Muscle of leg (tissue), 11 donors: ENCODE results near the gene SIGLEC12. TPM values are rescaled to one million over a fixed set of nuclear protein-coding genes. Genes with fewer than 3 reads are reported as not detected.

Source experiments
- DNase-seq: peaks from one replicate; pipeline ENCODE4 v3.0.0; 2013
- H3K27ac ChIP-seq: one replicate; pipeline ENCODE4 v1.5.1; 2013; ENCODE audit warnings: mild to moderate bottlenecking, low read length, control low read depth
- H3K27me3 ChIP-seq: one replicate; pipeline ENCODE4 v1.6.1; 2013; ENCODE audit warnings: low read length; ENCODE audit not compliant: control insufficient read depth, insufficient read depth
- H3K36me3 ChIP-seq: one replicate; pipeline ENCODE4 v1.6.1; 2013; ENCODE audit warnings: low read length; ENCODE audit not compliant: control insufficient read depth, insufficient read depth
- H3K4me1 ChIP-seq: one replicate; pipeline ENCODE4 v1.6.1; 2013; ENCODE audit warnings: low read length; ENCODE audit not compliant: control insufficient read depth, insufficient read depth
- H3K4me3 ChIP-seq: one replicate; pipeline ENCODE4 v1.5.1; 2013; ENCODE audit warnings: low read length, control low read depth
- H3K9me3 ChIP-seq: replicated peaks from 2 replicates; pipeline ENCODE4 v1.6.1; 2013; ENCODE audit warnings: low read depth, low read length; ENCODE audit not compliant: control insufficient read depth
- WGBS: methylation state at CpG from one replicate; pipeline ENCODE4 v1.1.5; 2013; ENCODE audit warnings: missing lambda C conversion rate; ENCODE audit not compliant: insufficient coverage; 5-methylcytosine and 5-hydroxymethylcytosine counted together
- polyA plus RNA-seq, 8 donors: library from polyadenylated mRNA; unstranded; fragments of 120-200 nt; gene quantifications; one replicate each; pipeline versions ENCODE4 v1.2.1 to v1.2.3, GENCODE V29; 2013; ENCODE audit warnings: inconsistent platforms in 1 of 8, low replicate concordance in 1 of 8; ENCODE audit not compliant: insufficient read length in 8 of 8, insufficient read depth in 1 of 8
- total RNA-seq: library from RNA; stranded (reverse); fragments of 120-200 nt; gene quantifications from one replicate; pipeline ENCODE4 v1.2.4, GENCODE V29; 2013

Gene SIGLEC12
- total and polyA plus RNA-seq, 9 donors: 0.11 to 0.48 (median 0.20) TPM; not detected in 4

GRCh38 chr19:51441410-51442390 lies 59.9 kb downstream of the SIGLEC12 start:
- Histone ChIP-seq H3K36me3 (no peaks in the 10 kb centered on the region), H3K9me3 (no peaks in the 10 kb centered on the region), H3K27me3 (peaks cover 4% of the 10 kb centered on the region), H3K4me3 (no peak overlapping the region), H3K27ac (no peak overlapping the region), H3K4me1 (no peaks in the 10 kb centered on the region)
- WGBS: 42% methylated on average over 11 of the region's 31 CpGs
- DNase-seq: peak; percentile 12

Other genes with a start within 250 kb of the SIGLEC12 start
- not detected for gene IGLON5, start 190.2 kb downstream of the SIGLEC12 start, total RNA-seq
- gene IGLON5, start 190.2 kb downstream of the SIGLEC12 start, polyA plus RNA-seq: under 1 TPM; 0.14 to 0.73 (median 0.21) TPM
- gene VSIG10L, start 159.7 kb downstream of the SIGLEC12 start, total RNA-seq: 0.49 TPM
- gene VSIG10L, start 159.7 kb downstream of the SIGLEC12 start, polyA plus RNA-seq: 1 to 10 TPM in 6 of 8 donors, under 1 TPM in 2; 0.80 to 1.7 (median 1.3) TPM
- gene ETFB, start 135.4 kb downstream of the SIGLEC12 start, total RNA-seq: 50.1 TPM
- gene ETFB, start 135.4 kb downstream of the SIGLEC12 start, polyA plus RNA-seq: 10 to 100 TPM; 49.5 to 56.8 (median 53.7) TPM
- 0.44 TPM for gene CLDND2, start 132.8 kb downstream of the SIGLEC12 start, total RNA-seq
- gene CLDND2, start 132.8 kb downstream of the SIGLEC12 start, polyA plus RNA-seq: 1 to 10 TPM in 4 of 8 donors, under 1 TPM in 4; 0.46 to 1.7 (median 1.0) TPM
- gene NKG7, start 129.1 kb downstream of the SIGLEC12 start, total RNA-seq: 0.80 TPM
- gene NKG7, start 129.1 kb downstream of the SIGLEC12 start, polyA plus RNA-seq: 1 to 10 TPM; 1.6 to 3.9 (median 2.2) TPM
- gene LIM2, start 113.8 kb downstream of the SIGLEC12 start, total RNA-seq: not detected
- gene LIM2, start 113.8 kb downstream of the SIGLEC12 start, polyA plus RNA-seq: not detected
- not detected for gene C19orf84, start 111.2 kb downstream of the SIGLEC12 start, total RNA-seq
- gene C19orf84, start 111.2 kb downstream of the SIGLEC12 start, polyA plus RNA-seq: under 1 TPM in 2 of 8 donors, not detected in 6; 0.17 to 0.44 TPM
- gene SIGLEC10, start 84.2 kb downstream of the SIGLEC12 start, total RNA-seq: 0.22 TPM
- 1 to 10 TPM in 6 of 8 donors, under 1 TPM in 2; 0.49 to 1.6 (median 1.1) TPM for gene SIGLEC10, start 84.2 kb downstream of the SIGLEC12 start, polyA plus RNA-seq
- gene SIGLEC8, start 43.3 kb downstream of the SIGLEC12 start, total RNA-seq: 0.04 TPM
- gene SIGLEC8, start 43.3 kb downstream of the SIGLEC12 start, polyA plus RNA-seq: under 1 TPM in 4 of 8 donors, not detected in 4; 0.06 to 0.23 (median 0.08) TPM
- not detected for gene CEACAM18, start 23.3 kb downstream of the SIGLEC12 start, total RNA-seq
- not detected for gene CEACAM18, start 23.3 kb downstream of the SIGLEC12 start, polyA plus RNA-seq
- 0.22 TPM for gene SIGLEC6, start 29.9 kb upstream of the SIGLEC12 start, total RNA-seq
- gene SIGLEC6, start 29.9 kb upstream of the SIGLEC12 start, polyA plus RNA-seq: under 1 TPM in 4 of 8 donors, not detected in 4; 0.07 to 0.29 (median 0.18) TPM
- gene ZNF175, start 69.5 kb upstream of the SIGLEC12 start, total RNA-seq: 6.6 TPM
- 1 to 10 TPM; 6.5 to 9.7 (median 7.7) TPM for gene ZNF175, start 69.5 kb upstream of the SIGLEC12 start, polyA plus RNA-seq
- 0.13 TPM for gene SIGLEC5, start 128.6 kb upstream of the SIGLEC12 start, total RNA-seq
- gene SIGLEC5, start 128.6 kb upstream of the SIGLEC12 start, polyA plus RNA-seq: under 1 TPM; 0.15 to 0.75 (median 0.48) TPM
- gene SIGLEC14, start 145.0 kb upstream of the SIGLEC12 start, total RNA-seq: 0.58 TPM
- 1 to 10 TPM; 1.1 to 2.7 (median 1.5) TPM for gene SIGLEC14, start 145.0 kb upstream of the SIGLEC12 start, polyA plus RNA-seq
- gene SPACA6, start 191.5 kb upstream of the SIGLEC12 start, total RNA-seq: 9.3 TPM
- 10 to 100 TPM in 3 of 8 donors, 1 to 10 TPM in 5; 6.1 to 15.2 (median 9.8) TPM for gene SPACA6, start 191.5 kb upstream of the SIGLEC12 start, polyA plus RNA-seq
- gene HAS1, start 222.2 kb upstream of the SIGLEC12 start, total RNA-seq: 0.35 TPM
- gene HAS1, start 222.2 kb upstream of the SIGLEC12 start, polyA plus RNA-seq: under 1 TPM; 0.06 to 0.39 (median 0.13) TPM